ENCODE data around the gene SLC35E4.

The SLC35E4 gene

DNA sequence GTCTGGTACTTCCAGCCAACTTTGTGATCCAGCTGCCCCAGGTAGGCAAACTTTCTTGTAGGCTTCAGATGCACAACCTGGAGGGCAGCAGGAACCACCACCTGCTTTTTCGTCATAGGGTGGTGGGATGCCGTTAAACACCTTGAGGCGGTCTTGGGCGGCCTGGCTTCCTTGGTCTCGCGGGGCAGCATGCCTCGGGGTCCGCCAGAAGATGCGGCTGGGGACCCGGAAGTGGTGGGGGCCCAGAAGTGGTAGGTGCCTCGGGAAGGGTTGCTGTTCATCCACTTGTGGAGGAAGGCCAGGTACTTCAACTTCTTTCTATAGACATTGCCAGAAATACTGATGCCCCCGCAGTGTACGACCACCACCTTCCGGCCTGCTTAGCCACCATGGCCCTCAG lies 18.8 kb downstream of the SLC35E4 start:
- H3K9me2 ChIP-seq (ENCODE audit: low read depth, low read length) = no peaks in the 10 kb centered on the region
- no peaks in the 10 kb centered on the region for H3F3A ChIP-seq (ENCODE audit: insufficient read depth, low read length)
- no peak overlapping the region for H3K4me2 ChIP-seq (ENCODE audit: low read length)
- no peak overlapping the region for H3K4me3 ChIP-seq (ENCODE audit: low read depth, low read length, poor library complexity, severe bottlenecking)
- H3K36me3 ChIP-seq (ENCODE audit: insufficient read depth, low read length) = no peaks in the 10 kb centered on the region
- no peaks in the 10 kb centered on the region for H3K4me1 ChIP-seq (ENCODE audit: insufficient read depth, low read length, severe bottlenecking)
- H2AFZ ChIP-seq (ENCODE audit: low read length) = no peak overlapping the region
- no peak overlapping the region for H3K27ac ChIP-seq (ENCODE audit: low read depth, low read length, poor library complexity, severe bottlenecking)
- TF ChIP-seq, protein P1, sequence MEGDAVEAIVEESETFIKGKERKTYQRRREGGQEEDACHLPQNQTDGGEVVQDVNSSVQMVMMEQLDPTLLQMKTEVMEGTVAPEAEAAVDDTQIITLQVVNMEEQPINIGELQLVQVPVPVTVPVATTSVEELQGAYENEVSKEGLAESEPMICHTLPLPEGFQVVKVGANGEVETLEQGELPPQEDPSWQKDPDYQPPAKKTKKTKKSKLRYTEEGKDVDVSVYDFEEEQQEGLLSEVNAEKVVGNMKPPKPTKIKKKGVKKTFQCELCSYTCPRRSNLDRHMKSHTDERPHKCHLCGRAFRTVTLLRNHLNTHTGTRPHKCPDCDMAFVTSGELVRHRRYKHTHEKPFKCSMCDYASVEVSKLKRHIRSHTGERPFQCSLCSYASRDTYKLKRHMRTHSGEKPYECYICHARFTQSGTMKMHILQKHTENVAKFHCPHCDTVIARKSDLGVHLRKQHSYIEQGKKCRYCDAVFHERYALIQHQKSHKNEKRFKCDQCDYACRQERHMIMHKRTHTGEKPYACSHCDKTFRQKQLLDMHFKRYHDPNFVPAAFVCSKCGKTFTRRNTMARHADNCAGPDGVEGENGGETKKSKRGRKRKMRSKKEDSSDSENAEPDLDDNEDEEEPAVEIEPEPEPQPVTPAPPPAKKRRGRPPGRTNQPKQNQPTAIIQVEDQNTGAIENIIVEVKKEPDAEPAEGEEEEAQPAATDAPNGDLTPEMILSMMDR (IDR thresholded peaks at IDR 0.05; ENCODE audit: low read length) = no peak
- no peak for TF ChIP-seq EZH2 (IDR thresholded peaks at IDR 0.05; ENCODE audit: borderline replicate concordance, low read length)
- no peaks in the 10 kb centered on the region for H3K79me2 ChIP-seq (ENCODE audit: insufficient read depth, low read length)
- no peak overlapping the region for H3K9ac ChIP-seq (ENCODE audit: low read length)
- no peaks in the 10 kb centered on the region for H4K20me1 ChIP-seq (ENCODE audit: insufficient read depth, low read length)
- no peaks in the 10 kb centered on the region for H3K27me3 ChIP-seq (ENCODE audit: insufficient read depth, low read length)
- no peaks in the 10 kb centered on the region for H3K9me3 ChIP-seq (ENCODE audit: low read length)

DNA sequence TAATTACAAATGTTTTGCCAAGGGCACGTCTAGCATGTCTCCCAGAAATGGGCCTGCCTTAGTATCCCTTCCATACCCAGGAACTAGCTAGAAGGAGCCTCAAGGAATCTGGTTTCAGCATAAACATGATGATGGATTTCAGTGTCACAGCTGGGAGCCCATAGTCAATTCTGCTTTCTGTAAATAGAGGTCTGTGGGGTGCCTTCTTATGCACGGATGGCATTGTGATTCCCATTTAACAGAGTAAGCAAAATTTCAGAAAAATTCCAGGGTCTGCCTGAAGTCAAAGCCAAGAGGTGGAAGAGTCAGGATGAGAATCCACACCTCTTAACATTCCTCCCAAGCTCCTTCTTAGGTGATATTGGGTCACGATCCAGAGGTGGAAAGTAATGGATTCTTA lies 20.0 kb downstream of the SLC35E4 start:
- Histone ChIP-seq H3K4me3 (ENCODE audit: low read depth, low read length, poor library complexity, severe bottlenecking) (no peak overlapping the region), H3F3A (ENCODE audit: insufficient read depth, low read length) (no peaks in the 10 kb centered on the region), H3K4me2 (ENCODE audit: low read length) (no peak overlapping the region), H4K20me1 (ENCODE audit: insufficient read depth, low read length) (no peaks in the 10 kb centered on the region), H3K36me3 (ENCODE audit: insufficient read depth, low read length) (no peaks in the 10 kb centered on the region), H3K9ac (ENCODE audit: low read length) (no peak overlapping the region), H3K9me2 (ENCODE audit: low read depth, low read length) (no peaks in the 10 kb centered on the region), H3K27ac (ENCODE audit: low read depth, low read length, poor library complexity, severe bottlenecking) (no peak overlapping the region), H3K79me2 (ENCODE audit: insufficient read depth, low read length) (no peaks in the 10 kb centered on the region), H3K27me3 (ENCODE audit: insufficient read depth, low read length) (no peaks in the 10 kb centered on the region), H2AFZ (ENCODE audit: low read length) (no peak overlapping the region), H3K9me3 (ENCODE audit: low read length) (no peaks in the 10 kb centered on the region), H3K4me1 (ENCODE audit: insufficient read depth, low read length, severe bottlenecking) (no peaks in the 10 kb centered on the region)
- TF ChIP-seq, protein P1 (IDR thresholded peaks at IDR 0.05; ENCODE audit: low read length) = no peak
- TF ChIP-seq EZH2 (IDR thresholded peaks at IDR 0.05; ENCODE audit: borderline replicate concordance, low read length) = no peak

DNA sequence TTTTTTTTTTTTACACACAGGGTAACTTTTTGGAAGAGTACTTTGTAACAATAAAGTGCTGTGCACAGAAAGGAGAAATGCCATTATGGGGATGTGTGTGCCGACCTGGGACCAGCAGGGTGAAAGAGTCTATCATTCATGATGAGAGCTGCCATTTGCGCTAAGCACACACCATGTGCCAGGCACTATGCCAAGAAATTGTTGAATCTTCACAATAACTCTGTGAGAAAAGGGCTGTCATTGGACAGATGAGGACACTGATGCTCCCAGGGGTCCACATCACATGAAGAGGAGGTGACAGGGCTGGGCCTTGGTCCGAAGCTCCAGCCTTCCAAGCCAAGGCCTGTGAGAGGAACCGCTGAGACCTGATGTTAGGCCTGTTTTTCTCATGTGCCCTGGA lies 26.5 kb downstream of the SLC35E4 start:
- Histone ChIP-seq H3K27me3 (ENCODE audit: insufficient read depth, low read length) (no peaks in the 10 kb centered on the region), H3K9ac (ENCODE audit: low read length) (no peak overlapping the region), H3K9me2 (ENCODE audit: low read depth, low read length) (no peaks in the 10 kb centered on the region), H3K27ac (ENCODE audit: low read depth, low read length, poor library complexity, severe bottlenecking) (no peak overlapping the region), H3K79me2 (ENCODE audit: insufficient read depth, low read length) (no peaks in the 10 kb centered on the region), H3K4me2 (ENCODE audit: low read length) (no peak overlapping the region), H2AFZ (ENCODE audit: low read length) (no peak overlapping the region), H4K20me1 (ENCODE audit: insufficient read depth, low read length) (no peaks in the 10 kb centered on the region), H3K36me3 (ENCODE audit: insufficient read depth, low read length) (no peaks in the 10 kb centered on the region), H3F3A (ENCODE audit: insufficient read depth, low read length) (no peaks in the 10 kb centered on the region), H3K9me3 (ENCODE audit: low read length) (no peaks in the 10 kb centered on the region), H3K4me1 (ENCODE audit: insufficient read depth, low read length, severe bottlenecking) (peaks cover 6% of the 10 kb centered on the region), H3K4me3 (ENCODE audit: low read depth, low read length, poor library complexity, severe bottlenecking) (no peak overlapping the region)
- TF ChIP-seq EZH2 (IDR thresholded peaks at IDR 0.05; ENCODE audit: borderline replicate concordance, low read length) = no peak
- TF ChIP-seq, protein P1 (IDR thresholded peaks at IDR 0.05; ENCODE audit: low read length) = no peak
